GM18909 (cell line): ENCODE data around the gene SMIM38.
"Not testable (repeated sequence)": the region's sequence is repeated elsewhere in the genome, so short reads cannot be mapped to it uniquely, and the experiment has no call there.

Experiments
- ATAC-seq: cut with Tn5 transposase; IDR thresholded peaks from one replicate; pipeline ENCODE4 v1.9.1; 2021; ENCODE audit warnings: mild to moderate bottlenecking; ENCODE audit not compliant: unreplicated experiment, poor library complexity

SMIM38 gene

GRCh38 chr11:69137151-69137844, 18.4 kb upstream of the SMIM38 start:
- no peak for ATAC-seq

- ATAC-seq, result no peak
Observed at GRCh38 chr11:69138265-69138664, 17.5 kb upstream of the SMIM38 start.

DNA sequence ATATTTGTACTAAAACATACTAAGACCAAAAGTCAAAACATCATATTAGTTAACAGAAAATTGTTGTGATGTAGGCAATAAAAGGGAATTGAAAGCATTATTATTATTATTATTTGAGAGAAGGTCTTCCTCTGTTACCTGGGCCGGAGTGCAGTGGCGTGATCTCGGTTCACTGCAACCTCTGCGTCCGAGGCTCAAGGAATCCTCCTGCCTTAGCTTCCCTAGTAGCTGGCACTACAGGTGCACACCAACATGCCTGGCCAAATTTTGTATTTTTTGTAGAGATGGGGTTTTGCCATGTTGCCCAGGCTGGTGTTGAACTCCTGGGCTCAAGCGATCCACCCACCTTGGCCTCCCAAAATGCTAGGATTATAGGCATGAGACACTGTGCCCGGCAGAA, 15.6 kb upstream of the SMIM38 start:
- not testable (repeated sequence) for ATAC-seq

DNA sequence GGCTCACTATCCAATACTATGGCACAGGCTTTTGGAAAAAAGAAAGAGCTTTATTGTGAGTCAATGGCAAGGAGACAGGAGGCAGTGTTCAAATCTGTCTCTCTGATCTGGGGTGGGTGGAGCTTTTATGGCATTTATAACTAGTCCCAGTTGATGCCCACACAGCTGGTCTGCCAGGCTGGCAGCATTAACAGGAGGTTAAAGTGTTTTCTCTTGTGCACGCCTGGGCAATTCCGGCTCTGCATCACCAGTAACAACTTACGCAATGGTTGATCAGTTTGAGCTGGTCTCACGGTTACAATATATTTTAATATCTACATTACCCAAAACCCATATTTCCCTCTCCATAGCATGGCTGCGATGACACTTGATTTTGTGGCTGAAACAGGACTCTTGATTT, 15.1 kb upstream of the SMIM38 start:
- ATAC-seq, result no peak

DNA sequence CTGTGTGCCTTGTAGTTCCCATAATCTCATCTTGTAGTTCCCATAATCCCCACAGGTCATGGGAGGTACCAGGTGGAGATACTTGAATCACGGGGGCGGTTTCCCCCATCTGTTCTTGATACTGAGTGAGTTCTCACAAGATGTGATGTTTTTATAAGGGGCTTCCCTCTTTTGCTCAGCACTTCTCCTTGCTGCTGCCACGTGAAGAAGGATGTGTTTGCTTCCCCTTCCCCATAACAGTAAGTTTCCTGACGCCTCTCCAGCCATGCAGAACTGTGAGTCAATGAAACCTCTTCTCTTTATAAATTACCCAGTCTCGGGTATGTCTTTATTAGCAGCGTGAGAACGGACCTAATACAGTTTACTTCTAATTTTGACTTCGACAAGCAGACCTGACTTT, 14.0 kb upstream of the SMIM38 start:
- no peak for ATAC-seq

- ATAC-seq, result no peak
Observed at GRCh38 chr11:69142895-69143294, 12.8 kb upstream of the SMIM38 start.

DNA sequence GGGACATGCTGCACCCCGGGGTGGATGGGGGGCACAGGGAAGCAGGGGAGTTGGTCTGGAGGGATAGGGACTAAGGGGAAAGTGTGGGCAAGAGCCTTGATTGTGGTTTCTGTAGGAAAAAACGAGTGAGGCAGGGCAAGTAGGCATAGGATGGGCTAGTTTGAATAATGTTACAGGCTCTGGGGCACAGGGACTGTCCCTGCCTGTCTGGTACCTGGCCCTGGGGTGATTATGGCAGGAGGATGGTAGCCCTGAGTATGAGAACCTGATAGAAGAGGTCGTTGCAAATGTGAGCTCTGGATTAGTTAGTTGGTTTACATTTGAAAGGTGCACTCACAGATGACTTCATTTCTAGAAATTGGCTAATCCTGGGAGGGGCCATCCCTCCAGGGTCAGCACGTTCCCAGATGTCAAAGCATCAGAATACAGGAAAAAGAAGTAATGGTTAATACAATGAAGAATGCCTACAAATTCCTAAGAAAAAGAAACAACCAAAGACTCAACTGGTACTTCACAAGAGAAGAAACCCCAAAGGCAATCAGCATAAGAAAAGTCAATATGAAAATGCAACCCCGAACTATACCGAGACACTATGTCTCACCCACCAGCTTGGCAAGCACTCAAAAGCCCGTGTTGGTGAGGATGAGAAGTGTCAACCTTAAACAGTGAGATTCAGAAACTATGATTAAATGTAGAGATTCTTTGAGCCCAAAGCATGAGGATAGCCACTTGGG, 11.3 kb upstream of the SMIM38 start:
- no peak for ATAC-seq

- no peak for ATAC-seq
Observed at GRCh38 chr11:69145050-69145380, 10.7 kb upstream of the SMIM38 start.

DNA sequence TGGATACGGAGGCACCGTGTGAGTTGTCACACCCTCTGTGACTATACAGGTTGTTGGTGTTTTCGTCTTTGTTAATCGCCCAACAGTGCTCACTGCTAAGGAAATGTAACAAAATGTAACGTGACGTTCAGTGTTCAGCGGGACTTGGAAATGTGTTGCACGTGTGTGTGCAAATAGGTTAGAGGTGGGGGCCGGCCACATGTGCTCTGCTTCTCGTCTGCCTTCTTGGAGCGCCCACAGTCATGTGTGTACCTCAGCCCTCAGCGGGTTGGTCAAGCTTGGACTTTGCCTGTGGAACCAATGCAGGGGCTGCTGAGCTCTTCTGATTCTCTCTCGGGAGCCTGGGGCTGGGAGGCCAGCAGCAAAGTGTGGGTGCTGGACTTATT, 7.4 kb upstream of the SMIM38 start:
- no peak for ATAC-seq

GRCh38 chr11:69148806-69149205, 6.9 kb upstream of the SMIM38 start:
- no peak for ATAC-seq

DNA sequence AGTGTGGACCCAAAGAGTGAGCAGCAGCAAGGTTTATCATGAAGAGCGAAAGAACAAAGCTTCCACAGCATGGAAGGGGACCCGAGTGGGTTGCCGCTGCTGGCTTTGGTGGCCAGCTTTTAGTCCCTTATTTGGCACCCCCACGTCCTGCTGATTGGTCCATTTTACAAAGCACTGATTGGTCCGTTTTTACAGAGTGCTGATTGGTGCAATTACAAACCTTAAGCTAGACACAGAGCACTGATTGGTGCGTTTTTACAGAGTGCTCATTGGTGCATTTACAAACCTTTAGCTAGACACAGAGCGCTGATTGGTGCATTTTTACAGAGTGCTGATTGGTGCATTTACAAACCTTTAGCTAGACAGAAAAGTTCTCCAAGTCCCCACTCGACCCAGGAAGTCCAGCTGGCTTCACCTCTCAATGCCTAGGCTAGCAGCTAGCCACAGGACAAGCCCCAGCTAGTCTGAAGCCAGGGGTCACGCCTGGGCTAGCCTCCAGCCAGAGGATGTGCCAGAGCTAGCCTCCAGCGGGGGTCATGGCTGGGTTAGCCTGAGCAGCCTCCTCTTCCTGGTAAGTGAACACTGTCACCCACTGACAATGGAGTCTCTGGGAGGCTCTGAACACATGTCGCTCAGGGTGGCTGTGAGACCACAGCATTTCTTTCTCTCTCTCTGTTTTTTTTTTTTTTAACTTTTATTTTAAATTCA, 6.2 kb upstream of the SMIM38 start:
- not testable (repeated sequence) for ATAC-seq

GRCh38 chr11:69150175-69150574, 5.6 kb upstream of the SMIM38 start:
- ATAC-seq, result no peak

- ATAC-seq, result no peak
Observed at GRCh38 chr11:69151836-69152235, 3.9 kb upstream of the SMIM38 start.

DNA sequence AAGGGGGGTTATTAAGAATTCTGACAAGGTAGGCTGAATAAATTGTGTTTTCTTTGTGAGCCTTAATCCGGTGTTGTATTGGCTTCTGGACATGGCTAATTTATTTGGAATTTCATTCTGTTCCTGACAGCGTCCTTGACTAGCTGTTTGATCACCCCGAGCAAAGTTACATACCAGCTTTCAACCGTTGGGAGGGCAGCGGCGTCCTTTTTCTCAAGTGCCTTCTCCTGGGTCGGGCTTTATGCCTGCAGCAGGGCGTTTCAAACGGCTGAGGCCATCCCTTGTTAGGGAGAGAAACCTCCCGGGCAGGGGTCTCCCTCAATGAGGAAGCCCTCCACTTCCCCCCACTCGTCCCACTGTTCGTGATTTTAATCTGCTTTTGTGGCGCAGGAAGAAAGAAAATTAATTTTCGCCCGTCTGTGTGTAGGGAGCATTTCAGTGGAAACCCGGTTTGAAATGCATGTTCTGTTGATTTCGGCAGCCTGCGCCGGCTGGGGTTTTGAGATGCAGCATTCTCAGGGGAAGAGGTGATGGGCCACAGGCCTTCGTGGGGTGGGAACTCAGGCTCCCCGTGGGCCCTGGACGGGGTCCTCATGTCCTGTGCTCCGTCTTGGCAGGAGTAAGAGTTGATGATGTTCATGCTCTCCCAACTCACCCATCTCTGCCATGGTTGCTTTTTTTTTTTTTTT, 2.9 kb upstream of the SMIM38 start:
- no peak for ATAC-seq

DNA sequence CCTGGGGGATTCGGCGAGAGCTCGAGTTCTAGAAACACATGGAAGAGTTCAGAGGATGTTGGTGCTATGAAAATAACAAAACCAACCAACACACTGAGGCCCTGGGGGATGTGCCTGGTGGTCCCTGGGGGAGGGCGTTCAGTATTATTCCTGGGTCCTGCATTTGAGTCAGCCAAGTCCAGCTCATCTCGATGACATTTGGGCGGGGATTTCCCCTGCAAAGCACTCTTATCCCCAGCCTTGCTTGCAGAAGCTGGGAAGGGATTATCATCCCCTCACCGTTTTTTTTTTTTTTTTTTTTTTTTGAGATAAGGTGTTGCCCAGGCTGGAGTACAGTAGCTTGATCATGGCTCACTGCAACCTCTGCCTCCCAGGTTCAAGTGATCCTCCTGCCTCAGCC, 2.1 kb upstream of the SMIM38 start:
- ATAC-seq, result no peak

DNA sequence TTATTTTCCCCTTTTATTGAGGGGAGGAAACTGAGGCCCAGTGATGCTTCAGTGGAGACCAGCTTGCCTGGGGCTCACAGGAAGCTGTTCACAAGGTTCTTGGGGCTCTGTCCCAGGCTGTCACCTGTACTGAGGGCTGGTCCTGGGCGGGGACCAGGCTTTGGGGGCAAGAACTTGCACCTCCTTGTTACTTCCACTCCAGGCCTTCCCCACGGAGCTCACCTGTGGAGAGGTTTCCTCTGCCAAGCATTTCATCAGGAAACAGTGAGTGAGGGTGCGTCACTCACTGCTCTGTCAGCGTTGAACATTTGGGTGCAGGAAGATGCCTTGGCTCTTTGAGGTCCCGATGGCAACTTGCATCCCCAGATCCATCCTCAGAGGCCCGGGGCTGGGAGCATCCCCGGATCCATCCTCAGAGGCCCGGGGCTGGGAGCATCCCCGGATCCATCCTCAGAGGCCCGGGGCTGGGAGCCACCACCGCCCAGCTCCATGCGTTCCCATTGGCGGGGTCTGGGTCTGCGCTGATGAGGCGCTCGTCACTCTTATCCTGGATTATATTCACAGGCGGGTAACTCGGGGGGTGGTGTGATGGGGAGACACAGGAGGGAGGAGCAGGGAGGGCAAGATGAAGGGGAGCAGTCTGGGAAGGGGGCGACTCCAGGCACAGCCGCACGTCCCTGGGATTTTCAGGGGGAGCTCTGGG, 1.4 kb upstream of the SMIM38 start:
- no peak for ATAC-seq

- no peak for ATAC-seq
Observed at GRCh38 chr11:69154938-69155301, 815 bp upstream of the SMIM38 start.

GRCh38 chr11:69156235-69156639, 502 bp downstream of the SMIM38 start:
- no peak for ATAC-seq

DNA sequence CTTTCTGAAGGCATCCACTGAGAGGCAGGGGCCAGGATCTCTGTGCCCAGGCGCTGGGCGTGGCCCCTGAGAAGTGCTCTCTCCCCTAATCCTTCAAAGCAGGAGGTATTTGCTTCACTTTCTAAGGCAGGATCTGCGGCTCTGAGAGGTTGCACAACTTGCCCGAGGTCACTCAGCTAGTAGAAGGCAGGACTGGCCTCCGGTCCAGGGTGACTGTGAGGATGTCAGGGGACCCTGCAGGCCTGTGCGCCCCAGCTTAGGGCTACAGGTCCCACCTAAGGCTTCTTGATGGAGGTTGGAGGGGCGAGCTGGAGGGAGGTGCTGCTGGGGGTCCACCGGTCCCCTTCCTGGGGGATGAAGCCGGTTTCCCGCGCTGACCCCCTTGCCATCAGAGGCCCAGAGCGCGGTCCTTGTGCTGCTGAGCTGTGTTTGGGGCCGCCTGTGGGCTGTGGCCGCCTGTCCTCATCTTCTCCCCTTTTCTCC, 979 bp downstream of the SMIM38 start:
- ATAC-seq, result no peak

DNA sequence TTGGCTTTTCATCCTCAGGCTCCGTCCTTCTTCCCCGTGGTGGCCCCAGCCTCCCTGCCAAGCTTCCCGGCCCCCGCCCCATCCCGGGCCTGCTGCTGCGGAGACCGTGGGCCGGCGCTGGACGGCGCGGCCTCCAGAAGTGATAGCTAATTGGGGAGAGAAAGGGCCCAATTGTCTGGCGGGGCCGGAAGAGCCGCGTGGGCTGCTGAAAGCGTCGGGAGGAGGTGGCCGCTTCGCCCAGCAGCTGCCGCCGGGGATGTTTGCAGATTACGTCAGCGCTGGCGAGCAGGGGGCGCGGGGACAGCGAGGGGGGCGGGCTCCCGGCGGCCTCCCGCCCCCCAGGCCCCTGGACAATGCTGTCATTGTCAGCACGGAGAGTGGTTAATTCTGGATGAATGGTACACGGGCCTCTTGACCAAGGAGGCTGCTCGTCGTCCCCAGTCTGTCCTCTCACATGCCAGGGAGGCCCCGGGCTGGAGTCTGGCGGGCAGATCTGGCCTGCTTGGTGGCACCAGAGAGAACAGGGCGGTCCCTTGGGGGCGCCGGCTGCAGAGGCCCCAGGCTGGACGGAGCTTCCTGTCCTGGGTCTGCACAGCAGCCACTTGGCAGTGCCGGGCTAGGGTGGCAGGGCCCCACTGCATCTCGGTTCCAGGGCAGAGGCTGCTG, 1.6 kb downstream of the SMIM38 start:
- ATAC-seq, result no peak
